NCI-H2227 (cell line): ENCODE data around the gene DVL3.

Experiments
- DNase-seq: peaks from one replicate; lab custom pipeline; 2025; ENCODE audit not compliant: unreplicated experiment; lab: John Stamatoyannopoulos, UW

DVL3 gene

GRCh38 chr3:184209146-184209923 lies 54.2 kb downstream of the DVL3 start:
- no peak for DNase-seq

GRCh38 chr3:184211297-184211696 lies 56.1 kb downstream of the DVL3 start:
- no peak for DNase-seq

- no peak for DNase-seq
Observed at GRCh38 chr3:184211718-184212117, 56.5 kb downstream of the DVL3 start.

GRCh38 chr3:184218814-184219213 lies 63.6 kb downstream of the DVL3 start:
- no peak for DNase-seq

- no peak for DNase-seq
Observed at GRCh38 chr3:184222521-184222920, 67.3 kb downstream of the DVL3 start.
